ENCODE data around the gene CNKSR2.

DNA sequence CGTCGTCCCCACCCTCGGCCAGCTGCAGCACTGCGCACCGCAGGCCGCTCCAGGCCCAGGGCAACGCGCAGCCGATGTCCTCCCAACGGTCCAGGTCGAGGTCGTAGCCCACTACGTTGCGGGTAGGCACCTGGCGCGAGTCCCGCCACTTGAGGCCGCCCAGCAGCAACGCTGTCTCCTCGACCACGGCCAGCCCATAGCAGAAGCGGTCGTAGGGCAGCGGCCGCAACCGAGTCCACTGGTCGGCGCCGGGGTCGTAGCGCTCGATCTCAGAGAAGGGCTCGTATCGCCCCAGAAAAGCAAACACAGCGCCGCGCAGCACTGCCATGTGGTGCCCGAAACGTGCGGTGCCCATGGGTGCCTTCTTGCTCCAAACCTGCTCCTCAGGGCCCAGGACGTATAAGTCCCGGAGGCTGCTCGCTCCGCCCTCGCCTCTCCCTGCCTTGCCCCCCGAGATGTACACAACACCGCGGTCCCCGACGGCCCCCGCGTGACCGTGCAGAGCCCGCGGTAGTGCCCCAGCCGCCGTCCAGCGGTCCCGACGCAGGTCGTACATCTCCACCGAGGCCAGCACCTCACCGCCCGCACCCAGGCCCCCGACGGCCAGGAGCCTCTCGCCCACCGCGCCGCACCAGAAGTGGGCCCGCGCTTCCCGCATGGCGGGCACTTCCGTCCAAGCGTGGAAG, 281.8 kb downstream of the CNKSR2 start:
- TF ChIP-seq, protein P1, sequence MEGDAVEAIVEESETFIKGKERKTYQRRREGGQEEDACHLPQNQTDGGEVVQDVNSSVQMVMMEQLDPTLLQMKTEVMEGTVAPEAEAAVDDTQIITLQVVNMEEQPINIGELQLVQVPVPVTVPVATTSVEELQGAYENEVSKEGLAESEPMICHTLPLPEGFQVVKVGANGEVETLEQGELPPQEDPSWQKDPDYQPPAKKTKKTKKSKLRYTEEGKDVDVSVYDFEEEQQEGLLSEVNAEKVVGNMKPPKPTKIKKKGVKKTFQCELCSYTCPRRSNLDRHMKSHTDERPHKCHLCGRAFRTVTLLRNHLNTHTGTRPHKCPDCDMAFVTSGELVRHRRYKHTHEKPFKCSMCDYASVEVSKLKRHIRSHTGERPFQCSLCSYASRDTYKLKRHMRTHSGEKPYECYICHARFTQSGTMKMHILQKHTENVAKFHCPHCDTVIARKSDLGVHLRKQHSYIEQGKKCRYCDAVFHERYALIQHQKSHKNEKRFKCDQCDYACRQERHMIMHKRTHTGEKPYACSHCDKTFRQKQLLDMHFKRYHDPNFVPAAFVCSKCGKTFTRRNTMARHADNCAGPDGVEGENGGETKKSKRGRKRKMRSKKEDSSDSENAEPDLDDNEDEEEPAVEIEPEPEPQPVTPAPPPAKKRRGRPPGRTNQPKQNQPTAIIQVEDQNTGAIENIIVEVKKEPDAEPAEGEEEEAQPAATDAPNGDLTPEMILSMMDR (IDR thresholded peaks at IDR 0.05 in 2 of 3, conservative IDR thresholded peaks at IDR 0.05 in 1 of 3; ENCODE audit: control insufficient read depth in 2 of 3, extremely low read depth in 1 of 3, insufficient read depth in 1 of 3, low read depth in 3 of 3, low read length in 3 of 3), result no peak
- no peak for TF ChIP-seq RFX5 (IDR thresholded peaks at IDR 0.05; ENCODE audit: low read depth, low read length)
- no peak for TF ChIP-seq SRF (IDR thresholded peaks at IDR 0.05; ENCODE audit: low read depth in 2 of 2, low read length in 2 of 2)
- TF ChIP-seq BACH1 (IDR thresholded peaks at IDR 0.05; ENCODE audit: borderline replicate concordance), result no peak
- TF ChIP-seq CBFB (IDR thresholded peaks at IDR 0.05; ENCODE audit: low read depth), result no peak
- TF ChIP-seq POLR2AphosphoS5 (IDR thresholded peaks at IDR 0.05; ENCODE audit: low read length), result no peak

Data from GM12878 (cell line).